H1 (cell line): ENCODE measurements around the gene CRABP2. TPM values are rescaled to one million over a fixed set of nuclear protein-coding genes. Genes with fewer than 3 reads are reported as not detected.

Experiments used
- CTCF ChIA-PET: fragments of 300-600 bp; sonication (Branson Sonifier 250); formaldehyde crosslinking; loops from one replicate; lab custom pipeline; 2021; ENCODE audit not compliant: partially characterized antibody; lab: Charles Lee
- POLR2A ChIA-PET: fragments of 300-600 bp; sonication (Branson Sonifier 250); formaldehyde crosslinking; loops from one replicate; lab custom pipeline; 2021; ENCODE audit warnings: inconsistent platforms; ENCODE audit not compliant: partially characterized antibody; lab: Charles Lee
- DNase-seq, 2 experiments: peaks; one replicate each; pipeline versions ENCODE4 v3.0.0 to v3.0.0-alpha.2; 2010 to 2022; ENCODE audit warnings: low spot score in 2 of 2, low read depth in 1 of 2, mixed read lengths in 1 of 2
- FAIRE-seq: peaks from 2 replicates; lab custom pipeline; 2011; peaks lifted over from hg19 to GRCh38; lab: Jason Lieb, UNC
- H2AFZ ChIP-seq: 2 replicates; pipeline ENCODE4 v1.8.1; 2012; ENCODE audit warnings: low read length, inconsistent platforms
- H2AK5ac ChIP-seq: 2 replicates; pipeline ENCODE4 v1.6.1; 2013; ENCODE audit warnings: low read depth, low read length
- H2BK120ac ChIP-seq: replicated peaks from 2 replicates; pipeline ENCODE3; 2013; ENCODE audit warnings: low read depth, low read length, inconsistent platforms
- H2BK12ac ChIP-seq: 2 replicates; pipeline ENCODE4 v1.6.1; 2013; ENCODE audit warnings: low read depth, low read length
- H2BK15ac ChIP-seq: 2 replicates; pipeline ENCODE4 v1.6.1; 2013; ENCODE audit warnings: low read length
- H2BK20ac ChIP-seq: 2 replicates; pipeline ENCODE4 v1.6.1; 2013; ENCODE audit warnings: low read length
- H2BK5ac ChIP-seq: 2 replicates; pipeline ENCODE4 v1.6.1; 2013; ENCODE audit warnings: low read depth, low read length
- H3K14ac ChIP-seq: 2 replicates; pipeline ENCODE4 v1.6.1; 2013; ENCODE audit warnings: inconsistent platforms; ENCODE audit not compliant: insufficient read length
- H3K18ac ChIP-seq: 2 replicates; pipeline ENCODE4 v1.6.1; 2013; ENCODE audit warnings: low read length; ENCODE audit errors: extremely low read depth
- H3K23ac ChIP-seq: 2 replicates; pipeline ENCODE4 v1.6.1; 2013; ENCODE audit warnings: inconsistent platforms; ENCODE audit not compliant: insufficient read length
- H3K23me2 ChIP-seq: 2 replicates; pipeline ENCODE4 v1.6.1; 2013; ENCODE audit warnings: low read depth, low read length
- H3K27ac ChIP-seq: 2 replicates; pipeline ENCODE4 v1.6.1; 2011; ENCODE audit warnings: low read depth, low read length, inconsistent platforms
- H3K27me3 ChIP-seq, 4 experiments: replicated peaks in 1 of 4; 1 replicate in 1 of 4; 2 replicates in 3 of 4; pipeline versions ENCODE4 v1.6.1 to v1.8.1; 2011 to 2013; ENCODE audit warnings: low read length in 3 of 4, mild to moderate bottlenecking in 3 of 4, inconsistent platforms in 2 of 4, mixed read lengths in 2 of 4, moderate library complexity in 1 of 4; ENCODE audit not compliant: control insufficient read depth in 3 of 4, insufficient read depth in 3 of 4; ENCODE audit errors: extremely low read depth in 1 of 4
- H3K36me3 ChIP-seq, 4 experiments: 2 replicates each; pipeline versions ENCODE4 v1.6.1 to v1.8.1; 2011 to 2013; ENCODE audit warnings: mild to moderate bottlenecking in 4 of 4, low read length in 3 of 4, moderate library complexity in 2 of 4, control low read depth in 1 of 4, inconsistent platforms in 1 of 4; ENCODE audit not compliant: insufficient read depth in 4 of 4, control insufficient read depth in 2 of 4
- H3K4ac ChIP-seq: replicated peaks from 2 replicates; pipeline ENCODE3; 2013; ENCODE audit warnings: low read length, low read depth, mixed read lengths, inconsistent platforms; ENCODE audit not compliant: insufficient read length
- H3K4me1 ChIP-seq, 4 experiments: replicated peaks in 1 of 4; 1 replicate in 1 of 4; 2 replicates in 3 of 4; pipeline versions ENCODE4 v1.6.1 to v1.8.1; 2011 to 2013; ENCODE audit warnings: low read length in 3 of 4, inconsistent platforms in 2 of 4, mixed read lengths in 1 of 4; ENCODE audit not compliant: insufficient read depth in 4 of 4, control insufficient read depth in 3 of 4
- H3K4me2 ChIP-seq, 2 experiments: 2 replicates each; pipeline versions ENCODE4 v1.6.1 to v1.8.1; 2011 to 2013; ENCODE audit warnings: low read depth in 2 of 2, low read length in 2 of 2, control low read depth in 1 of 2, inconsistent platforms in 1 of 2, mild to moderate bottlenecking in 1 of 2; ENCODE audit not compliant: insufficient read depth in 1 of 2
- H3K4me3 ChIP-seq, 4 experiments: fragments of 200-600, 300-600 bp in 1 of 4; sonication (generic), shearing (Covaris generic), sonication (Bioruptor Twin) in 1 of 4; 2 replicates each; pipeline versions ENCODE4 v1.5.1 to v1.8.1; 2011 to 2016; ENCODE audit warnings: low read length in 4 of 4, low read depth in 3 of 4, control low read depth in 2 of 4, inconsistent platforms in 2 of 4, mild to moderate bottlenecking in 2 of 4, mixed read lengths in 1 of 4, moderate library complexity in 1 of 4; ENCODE audit not compliant: insufficient read depth in 2 of 4; ENCODE audit errors: extremely low read depth in 1 of 4
- H3K56ac ChIP-seq: replicated peaks from 2 replicates; pipeline ENCODE3; 2013; ENCODE audit warnings: low read depth, mild to moderate bottlenecking, mixed read lengths, low read length, inconsistent platforms; ENCODE audit not compliant: insufficient read length
- H3K79me1 ChIP-seq: 2 replicates; pipeline ENCODE4 v1.6.1; 2013; ENCODE audit warnings: low read depth, low read length, control low read depth
- H3K79me2 ChIP-seq, 2 experiments: 2 replicates each; pipeline versions ENCODE4 v1.6.1 to v1.8.1; 2012 to 2013; ENCODE audit warnings: low read length in 2 of 2, mild to moderate bottlenecking in 2 of 2, inconsistent platforms in 1 of 2; ENCODE audit not compliant: insufficient read depth in 2 of 2, control insufficient read depth in 1 of 2
- H3K9ac ChIP-seq, 4 experiments: replicated peaks in 1 of 4; 1 replicate in 1 of 4; 2 replicates in 3 of 4; pipeline versions ENCODE4 v1.6.1 to v1.8.1; 2011 to 2013; ENCODE audit warnings: low read depth in 3 of 4, low read length in 3 of 4, control low read depth in 2 of 4, mild to moderate bottlenecking in 2 of 4, moderate library complexity in 2 of 4, inconsistent platforms in 1 of 4; ENCODE audit errors: extremely low read depth in 1 of 4
- H3K9me3 ChIP-seq, 2 experiments: 2 replicates each; pipeline versions ENCODE4 v1.6.1 to v1.8.1; 2012 to 2013; ENCODE audit warnings: mild to moderate bottlenecking in 2 of 2, moderate library complexity in 2 of 2, control low read depth in 1 of 2, inconsistent platforms in 1 of 2, low read depth in 1 of 2, low read length in 1 of 2, mixed read lengths in 1 of 2; ENCODE audit not compliant: insufficient read depth in 2 of 2
- H4K20me1 ChIP-seq, 2 experiments: replicated peaks in 1 of 2; 2 replicates each; pipeline versions ENCODE3 to v1.8.1; 2011 to 2013; ENCODE audit warnings: inconsistent platforms in 2 of 2, low read length in 2 of 2, mild to moderate bottlenecking in 1 of 2; ENCODE audit not compliant: insufficient read depth in 2 of 2, control insufficient read depth in 1 of 2
- H4K5ac ChIP-seq: 2 replicates; pipeline ENCODE4 v1.6.1; 2013; ENCODE audit warnings: low read length, low read depth, mixed read lengths, inconsistent platforms; ENCODE audit not compliant: insufficient read length
- H4K8ac ChIP-seq: 2 replicates; pipeline ENCODE4 v1.8.0; 2013; ENCODE audit warnings: mild to moderate bottlenecking, moderate library complexity, low read length, inconsistent platforms; ENCODE audit not compliant: insufficient read depth; ENCODE audit errors: extremely low read depth
- H4K91ac ChIP-seq: replicated peaks from 2 replicates; pipeline ENCODE3; 2013; ENCODE audit warnings: low read length, mixed read lengths, inconsistent platforms; ENCODE audit not compliant: insufficient read length
- ASH2L ChIP-seq: fragments of 200-600, 300-600 bp; sonication (generic); IDR thresholded peaks from one replicate; pipeline ENCODE4 v1.7.1; 2017; ENCODE audit warnings: low read length
- ATF2 ChIP-seq: IDR thresholded peaks from 2 replicates; pipeline ENCODE4 v1.6.1; 2012; ENCODE audit warnings: low read length, inconsistent platforms
- BACH1 ChIP-seq: IDR thresholded peaks from 2 replicates; pipeline ENCODE4 v1.6.1; 2012; ENCODE audit warnings: low read length, improper control_type of control experiment
- EP300 ChIP-seq, 2 experiments: IDR thresholded peaks; 1 replicate in 1 of 2; 2 replicates in 1 of 2; pipeline ENCODE4 v1.6.1; 2011 to 2012; ENCODE audit warnings: low read depth in 2 of 2, low read length in 2 of 2, mild to moderate bottlenecking in 2 of 2, borderline replicate concordance in 1 of 2, inconsistent platforms in 1 of 2, moderate library complexity in 1 of 2
- JUN ChIP-seq: IDR thresholded peaks from 2 replicates; pipeline ENCODE4 v1.6.1; 2011; ENCODE audit warnings: low read depth, mild to moderate bottlenecking, improper control_type of control experiment, low read length
- PHF8 ChIP-seq: fragments of 200-600 bp; sonication (generic); conservative IDR thresholded peaks from 2 replicates; pipeline ENCODE4 v1.7.1; 2012; ENCODE audit warnings: low read depth, mild to moderate bottlenecking, inconsistent platforms, low read length, moderate library complexity
- POU5F1 ChIP-seq: IDR thresholded peaks from 2 replicates; pipeline ENCODE4 v1.6.1; 2011; ENCODE audit warnings: low read depth, mild to moderate bottlenecking, low read length, moderate library complexity
- SRF ChIP-seq: IDR thresholded peaks from 2 replicates; pipeline ENCODE4 v1.6.1; 2011; ENCODE audit warnings: mild to moderate bottlenecking, low read depth, low read length, moderate library complexity
- WGBS, 2 experiments: shearing (Covaris generic) in 1 of 2; methylation state at CpG; one replicate each; pipeline versions ENCODE4 v1.1.6 to v1.1.7; 2013 to 2015; ENCODE audit warnings: low lambda C conversion rate in 2 of 2, mixed read lengths in 2 of 2, inconsistent platforms in 1 of 2, low coverage in 1 of 2, missing lambda C conversion rate in 1 of 2; ENCODE audit not compliant: insufficient replicate concordance in 2 of 2, insufficient coverage in 1 of 2, insufficient read length in 1 of 2; ENCODE audit errors: extremely low coverage in 1 of 2, missing lambda C conversion rate in 1 of 2; 5-methylcytosine and 5-hydroxymethylcytosine counted together
- polyA plus RNA-seq, 7 experiments: library from polyadenylated mRNA; depleted of rRNA in 3 of 7; stranded (reverse) in 5 of 7; unstranded in 2 of 7; fragments of >200 nt in 5 of 7; fragments of 200-250 nt in 2 of 7; gene quantifications; 1 replicate in 5 of 7; 2 replicates in 1 of 7; 4 replicates in 1 of 7; pipeline versions ENCODE4 v1.2.1 to v1.2.3, GENCODE V29; 2011 to 2013; ENCODE audit warnings: missing spikeins in 2 of 7, mixed read lengths in 2 of 7
- total RNA-seq: library from RNA; stranded (reverse); fragmentation: NEBNext Ultra II Directional; extraction: Animal tissue kit (Norgen Biotek cat#: 25700); gene quantifications from 2 replicates; pipeline ENCODE4 v1.2.1, GENCODE V29; 2021
- TF ChIP-seq, protein P1 (sequence below), 3 experiments: IDR thresholded peaks; 1 replicate in 2 of 3; 2 replicates in 1 of 3; pipeline versions ENCODE4 v1.5.1 to v1.6.1; 2011; ENCODE audit warnings: low read length in 3 of 3, mild to moderate bottlenecking in 3 of 3, inconsistent platforms in 2 of 3, low read depth in 1 of 3, moderate library complexity in 1 of 3; ENCODE audit not compliant: insufficient read depth in 1 of 3; ENCODE audit errors: control extremely low read depth in 1 of 3

The CRABP2 gene
- total and polyA plus RNA-seq, 2 of the 8 experiments (the other 6 are each of a cell fraction or from before 2014, with no cell fraction given), result 69.2 to 119 TPM

DNA sequence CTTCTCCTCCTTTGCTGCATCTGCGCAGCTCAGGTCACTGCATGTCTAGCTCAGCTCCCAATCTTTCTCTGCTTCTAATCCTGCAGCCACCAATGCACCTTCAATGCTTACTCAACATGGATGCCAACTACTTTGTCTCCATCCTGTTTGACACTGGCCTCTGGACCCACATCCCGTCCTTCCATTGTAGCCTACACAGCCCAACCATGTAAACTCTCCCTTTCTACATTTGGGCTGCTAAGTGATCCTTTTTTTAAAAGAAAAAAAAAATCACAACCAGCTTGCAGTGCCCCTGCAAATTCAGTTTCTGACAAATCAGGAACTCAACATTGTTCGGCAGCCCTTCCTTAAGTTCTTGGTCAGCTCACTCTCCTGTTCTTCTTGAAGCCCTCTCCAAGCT lies 9.4 kb upstream of the CRABP2 start:
- no peak overlapping the region for H2BK12ac ChIP-seq
- H4K91ac ChIP-seq, result no peak overlapping the region
- TF ChIP-seq BACH1 (no peak), JUN (no peak), ASH2L (no peak), POU5F1 (no peak), PHF8 (no peak), SRF (no peak), ATF2 (no peak), EP300 (IDR thresholded peaks at IDR 0.05; ENCODE audit: borderline replicate concordance in 1 of 2, low read depth in 2 of 2, low read length in 2 of 2) (no peak)
- TF ChIP-seq, protein P1, sequence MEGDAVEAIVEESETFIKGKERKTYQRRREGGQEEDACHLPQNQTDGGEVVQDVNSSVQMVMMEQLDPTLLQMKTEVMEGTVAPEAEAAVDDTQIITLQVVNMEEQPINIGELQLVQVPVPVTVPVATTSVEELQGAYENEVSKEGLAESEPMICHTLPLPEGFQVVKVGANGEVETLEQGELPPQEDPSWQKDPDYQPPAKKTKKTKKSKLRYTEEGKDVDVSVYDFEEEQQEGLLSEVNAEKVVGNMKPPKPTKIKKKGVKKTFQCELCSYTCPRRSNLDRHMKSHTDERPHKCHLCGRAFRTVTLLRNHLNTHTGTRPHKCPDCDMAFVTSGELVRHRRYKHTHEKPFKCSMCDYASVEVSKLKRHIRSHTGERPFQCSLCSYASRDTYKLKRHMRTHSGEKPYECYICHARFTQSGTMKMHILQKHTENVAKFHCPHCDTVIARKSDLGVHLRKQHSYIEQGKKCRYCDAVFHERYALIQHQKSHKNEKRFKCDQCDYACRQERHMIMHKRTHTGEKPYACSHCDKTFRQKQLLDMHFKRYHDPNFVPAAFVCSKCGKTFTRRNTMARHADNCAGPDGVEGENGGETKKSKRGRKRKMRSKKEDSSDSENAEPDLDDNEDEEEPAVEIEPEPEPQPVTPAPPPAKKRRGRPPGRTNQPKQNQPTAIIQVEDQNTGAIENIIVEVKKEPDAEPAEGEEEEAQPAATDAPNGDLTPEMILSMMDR (IDR thresholded peaks at IDR 0.05; ENCODE audit: control extremely low read depth in 1 of 3, insufficient read depth in 1 of 3, low read depth in 1 of 3, low read length in 3 of 3), result no peak
- TF ChIP-seq, all 59 proteins: peak for 0
- Histone ChIP-seq H3K9ac (no peak overlapping the region), H3K4me2 (no peak overlapping the region), H3K79me1 (no peaks in the 10 kb centered on the region), H3K14ac (no peak overlapping the region), H4K8ac (no peak overlapping the region), H3K9me3 (no peaks in the 10 kb centered on the region), H2BK15ac (peak overlapping the region; percentile 98; the same call in 1 of the 2 replicates), H2BK5ac (no peak overlapping the region), H3K4me3 (no peak overlapping the region), H2AFZ (no peak overlapping the region), H4K5ac (no peak overlapping the region), H2BK20ac (no peak overlapping the region), H2AK5ac (no peak overlapping the region), H4K20me1 (peaks cover 0 to 2% of the 10 kb centered on the region in 2 experiments), H3K23ac (no peak overlapping the region), H3K18ac (no peak overlapping the region), H3K4me1 (peaks cover 8 to 27% (median 16%) of the 10 kb centered on the region in 4 experiments), H3K23me2 (no peaks in the 10 kb centered on the region), H3K56ac (no peak overlapping the region), H3K79me2 (no peaks in the 10 kb centered on the region), H3K27me3 (no peaks in the 10 kb centered on the region), H2BK120ac (no peak overlapping the region), H3K36me3 (no peaks in the 10 kb centered on the region), H3K27ac (no peak overlapping the region), H3K4ac (no peak overlapping the region)
- WGBS, 2 experiments, result 89% methylated on average over 3 of the region's 3 CpGs; no CpG with 5 or more reads in 1 of the 2 experiments
- DNase-seq, result no peak
- ChIA-PET CTCF (interaction anchor here (0.9 to 66.0 kb wide), 7 partner anchors 10 to 199 kb away, joined by 3 to 4284 read pairs (median 4); partner anchors contain the start of genes CRABP2, ISG20L2, METTL25B and NES), POLR2A (interaction anchor here (0.6 to 16.9 kb wide), 8 partner anchors 8 to 359 kb away, joined by 3 to 530 read pairs (median 4); partner anchors contain the start of genes CRABP2, ISG20L2, METTL25B and PRCC)
- FAIRE-seq, result no peak
